GM12872 (cell line): ENCODE data around the gene PPFIA1.

Source experiments
- TF ChIP-seq, protein P1 (sequence below): IDR thresholded peaks from 3 replicates; pipeline ENCODE4 v1.5.1; 2011; ENCODE audit warnings: low read depth, mild to moderate bottlenecking, low read length, moderate library complexity; ENCODE audit not compliant: insufficient read depth

Gene PPFIA1

GRCh38 chr11:70381872-70382861 lies 111.7 kb downstream of the PPFIA1 start:
- TF ChIP-seq, protein P1, sequence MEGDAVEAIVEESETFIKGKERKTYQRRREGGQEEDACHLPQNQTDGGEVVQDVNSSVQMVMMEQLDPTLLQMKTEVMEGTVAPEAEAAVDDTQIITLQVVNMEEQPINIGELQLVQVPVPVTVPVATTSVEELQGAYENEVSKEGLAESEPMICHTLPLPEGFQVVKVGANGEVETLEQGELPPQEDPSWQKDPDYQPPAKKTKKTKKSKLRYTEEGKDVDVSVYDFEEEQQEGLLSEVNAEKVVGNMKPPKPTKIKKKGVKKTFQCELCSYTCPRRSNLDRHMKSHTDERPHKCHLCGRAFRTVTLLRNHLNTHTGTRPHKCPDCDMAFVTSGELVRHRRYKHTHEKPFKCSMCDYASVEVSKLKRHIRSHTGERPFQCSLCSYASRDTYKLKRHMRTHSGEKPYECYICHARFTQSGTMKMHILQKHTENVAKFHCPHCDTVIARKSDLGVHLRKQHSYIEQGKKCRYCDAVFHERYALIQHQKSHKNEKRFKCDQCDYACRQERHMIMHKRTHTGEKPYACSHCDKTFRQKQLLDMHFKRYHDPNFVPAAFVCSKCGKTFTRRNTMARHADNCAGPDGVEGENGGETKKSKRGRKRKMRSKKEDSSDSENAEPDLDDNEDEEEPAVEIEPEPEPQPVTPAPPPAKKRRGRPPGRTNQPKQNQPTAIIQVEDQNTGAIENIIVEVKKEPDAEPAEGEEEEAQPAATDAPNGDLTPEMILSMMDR = no peak

DNA sequence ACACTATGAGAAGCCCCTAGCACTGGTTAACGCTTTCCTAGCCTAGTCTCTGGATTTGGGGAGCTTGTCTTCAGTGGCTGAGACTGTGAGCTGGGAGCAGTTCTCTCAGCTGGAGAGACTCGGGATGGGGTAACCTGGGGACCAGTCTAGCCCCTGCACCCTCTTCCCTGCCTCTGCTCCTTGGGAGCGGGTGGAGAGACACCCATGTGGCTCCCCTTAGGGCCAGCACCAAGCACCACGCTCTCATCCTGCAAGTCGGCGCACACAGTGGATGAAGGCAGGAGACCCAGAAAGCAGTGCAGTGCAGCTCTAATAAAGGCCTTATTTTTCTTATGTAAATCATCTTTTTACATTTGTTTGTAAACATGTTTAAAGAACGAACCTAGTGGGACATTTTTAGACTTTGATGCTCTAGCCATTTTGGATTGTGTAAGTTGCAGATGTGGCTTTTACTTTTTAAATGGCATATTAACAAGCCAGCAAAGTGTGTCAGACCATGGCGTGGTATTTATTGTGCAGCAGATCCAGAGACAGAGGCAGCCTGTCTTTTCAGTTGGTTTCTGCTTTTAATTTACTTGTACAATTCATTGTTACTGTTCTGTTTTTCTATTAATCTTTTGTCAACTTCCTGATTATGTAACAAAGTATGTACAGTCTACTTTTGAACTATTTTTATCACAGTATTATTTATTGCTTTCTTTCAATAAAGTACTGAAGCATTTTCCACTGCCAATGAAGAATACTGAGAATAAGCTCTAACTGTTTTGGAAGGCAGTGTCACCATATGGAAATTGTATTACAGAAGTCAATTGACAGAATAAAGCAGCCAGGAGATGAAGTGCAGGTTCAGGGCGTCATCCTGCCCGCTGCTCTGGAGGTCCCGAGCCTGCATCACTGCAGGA lies 113.4 kb downstream of the PPFIA1 start:
- TF ChIP-seq, protein P1 = no peak

DNA sequence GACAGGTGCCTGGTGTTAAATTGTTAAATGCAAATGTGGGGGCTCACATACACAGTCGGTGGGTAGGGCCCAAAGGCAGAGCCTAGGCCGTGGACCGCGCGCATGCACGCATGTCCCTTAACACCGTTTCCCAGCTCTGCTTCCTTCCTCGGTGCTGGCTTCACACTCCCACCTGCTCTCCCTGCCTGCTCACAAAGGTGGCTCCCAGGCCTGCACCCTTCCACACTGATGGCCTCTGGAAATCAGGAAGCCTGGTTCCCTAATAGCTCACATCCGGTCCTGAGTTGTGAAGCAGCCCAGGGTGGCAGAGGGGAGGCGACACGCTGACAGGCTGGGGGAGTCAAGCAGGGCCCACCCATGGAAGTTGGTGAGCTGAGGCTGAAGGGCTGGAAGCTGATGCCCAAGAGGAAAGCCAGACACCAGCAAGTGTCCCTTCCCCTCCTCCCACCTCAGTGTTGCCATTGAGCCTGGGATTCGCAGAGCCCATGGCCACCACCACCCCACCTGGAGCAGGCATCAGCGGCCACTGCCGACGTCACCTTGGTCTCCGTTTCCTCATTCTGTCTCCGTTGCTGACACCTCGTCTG lies 114.2 kb downstream of the PPFIA1 start:
- TF ChIP-seq, protein P1 = no peak

- TF ChIP-seq, protein P1 = no peak
Observed at GRCh38 chr11:70387564-70387963, 117.1 kb downstream of the PPFIA1 start.

DNA sequence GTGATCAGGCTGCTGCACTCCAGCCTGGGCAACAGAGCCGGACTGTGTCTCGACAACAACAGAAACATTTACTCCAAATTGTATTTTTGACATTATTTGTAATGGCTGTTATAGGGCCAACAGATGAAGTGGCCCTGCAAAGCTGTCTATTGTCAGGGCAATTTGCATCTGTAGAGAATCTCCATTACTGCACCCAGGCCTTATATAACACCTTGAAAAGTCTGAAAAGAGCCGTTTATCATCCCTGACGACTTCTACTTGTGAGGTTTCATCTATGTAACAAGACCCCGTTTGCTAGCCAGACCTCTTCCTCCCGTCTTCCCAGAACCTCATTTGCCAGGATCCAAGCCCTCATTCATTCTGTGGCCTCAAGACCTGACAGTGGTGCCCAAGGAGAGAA lies 118.7 kb downstream of the PPFIA1 start:
- TF ChIP-seq, protein P1 = no peak

- TF ChIP-seq, protein P1 = no peak
Observed at GRCh38 chr11:70394211-70394950, 123.9 kb downstream of the PPFIA1 start.
